GM23248 (cell line): ENCODE data around the gene HAND2. TPM values are rescaled to one million over a fixed set of nuclear protein-coding genes. Genes with fewer than 3 reads are reported as not detected.

Source experiments
- DNase-seq: peaks from one replicate; pipeline ENCODE4 v3.0.0-alpha.2; 2015
- H2AFZ ChIP-seq: fragments of 200-600 bp; sonication (generic); 2 replicates; pipeline ENCODE4 v1.6.1; 2016; ENCODE audit warnings: antibody characterized with exemption
- H3F3A ChIP-seq: fragments of 200-600 bp; sonication (generic); 2 replicates; pipeline ENCODE4 v1.6.1; 2016; ENCODE audit warnings: mild to moderate bottlenecking, antibody characterized with exemption, mixed run types; ENCODE audit not compliant: insufficient read depth
- H3K27ac ChIP-seq: fragments of 200-600 bp; sonication (generic); 2 replicates; pipeline ENCODE4 v1.5.1; 2016; ENCODE audit warnings: mild to moderate bottlenecking
- H3K27me3 ChIP-seq: fragments of 200-600 bp; sonication (generic); replicated peaks from 2 replicates; pipeline ENCODE4 v1.6.1; 2016; ENCODE audit warnings: mild to moderate bottlenecking; ENCODE audit not compliant: insufficient read depth
- H3K36me3 ChIP-seq: fragments of 200-600 bp; sonication (generic); 2 replicates; pipeline ENCODE4 v1.6.1; 2016; ENCODE audit warnings: low read depth, mild to moderate bottlenecking
- H3K4me1 ChIP-seq: fragments of 200-600 bp; sonication (generic); 2 replicates; pipeline ENCODE4 v1.6.1; 2016; ENCODE audit warnings: mild to moderate bottlenecking; ENCODE audit not compliant: insufficient read depth
- H3K4me2 ChIP-seq: fragments of 200-600 bp; sonication (generic); one replicate; pipeline ENCODE4 v1.6.1; 2016; ENCODE audit warnings: mild to moderate bottlenecking; ENCODE audit not compliant: unreplicated experiment
- H3K4me3 ChIP-seq: fragments of 200-600 bp; sonication (generic); 2 replicates; pipeline ENCODE4 v1.5.1; 2016; ENCODE audit warnings: mild to moderate bottlenecking
- H3K79me2 ChIP-seq: fragments of 200-600 bp; sonication (generic); 2 replicates; pipeline ENCODE4 v1.6.1; 2016; ENCODE audit warnings: mild to moderate bottlenecking; ENCODE audit not compliant: insufficient read depth
- H3K9ac ChIP-seq: fragments of 200-600 bp; sonication (generic); 2 replicates; pipeline ENCODE4 v1.6.1; 2016; ENCODE audit warnings: mild to moderate bottlenecking
- H3K9me2 ChIP-seq: fragments of 200-600 bp; sonication (generic); 2 replicates; pipeline ENCODE4 v1.6.1; 2016; ENCODE audit warnings: mixed run types, mild to moderate bottlenecking, moderate library complexity; ENCODE audit not compliant: insufficient read depth
- H3K9me3 ChIP-seq: fragments of 200-600 bp; sonication (generic); one replicate; pipeline ENCODE4 v1.6.1; 2017; ENCODE audit warnings: low read depth
- H4K20me1 ChIP-seq: fragments of 200-600 bp; sonication (generic); 2 replicates; pipeline ENCODE4 v1.6.0; 2016; ENCODE audit not compliant: insufficient read depth
- EZH2 ChIP-seq: fragments of 200-600 bp; sonication (generic); IDR thresholded peaks from 2 replicates; pipeline ENCODE4 v1.6.1; 2018; ENCODE audit warnings: antibody characterized with exemption, mild to moderate bottlenecking; ENCODE audit not compliant: insufficient read depth, poor library complexity, severe bottlenecking
- EZH2phosphoT487 ChIP-seq: fragments of 200-600 bp; sonication (generic); IDR thresholded peaks from 2 replicates; pipeline ENCODE4 v1.6.1; 2018; ENCODE audit warnings: antibody characterized with exemption, moderate library complexity, mild to moderate bottlenecking, low read depth; ENCODE audit not compliant: insufficient read depth
- WGBS, 2 experiments: methylation state at CpG; one replicate each; pipeline ENCODE4 v1.1.6; 2015 to 2017; ENCODE audit warnings: low lambda C conversion rate in 2 of 2, low coverage in 1 of 2; ENCODE audit errors: missing lambda C conversion rate in 2 of 2; 5-methylcytosine and 5-hydroxymethylcytosine counted together
- in situ Hi-C: fragments of 300-500 bp; cut with MboI; formaldehyde crosslinking; loops from 2 replicates; pipeline ENCODE4 v1.15.0; 2020
- polyA plus RNA-seq: library from polyadenylated mRNA; unstranded; fragments of >200 nt; fragmentation: Nextera tagmentation; extraction: Ambion mirVana; gene quantifications from 2 replicates; pipeline ENCODE4 v1.2.1, GENCODE V29; 2016
- total RNA-seq: library from RNA; depleted of rRNA; stranded (reverse); fragments of >200 nt; shearing (Covaris generic); gene quantifications from 2 replicates; pipeline ENCODE4 v1.2.3, GENCODE V29; 2014

HAND2 gene
- total and polyA plus RNA-seq, 2 experiments from 2014 or later: 11.2 to 19.3 TPM

DNA sequence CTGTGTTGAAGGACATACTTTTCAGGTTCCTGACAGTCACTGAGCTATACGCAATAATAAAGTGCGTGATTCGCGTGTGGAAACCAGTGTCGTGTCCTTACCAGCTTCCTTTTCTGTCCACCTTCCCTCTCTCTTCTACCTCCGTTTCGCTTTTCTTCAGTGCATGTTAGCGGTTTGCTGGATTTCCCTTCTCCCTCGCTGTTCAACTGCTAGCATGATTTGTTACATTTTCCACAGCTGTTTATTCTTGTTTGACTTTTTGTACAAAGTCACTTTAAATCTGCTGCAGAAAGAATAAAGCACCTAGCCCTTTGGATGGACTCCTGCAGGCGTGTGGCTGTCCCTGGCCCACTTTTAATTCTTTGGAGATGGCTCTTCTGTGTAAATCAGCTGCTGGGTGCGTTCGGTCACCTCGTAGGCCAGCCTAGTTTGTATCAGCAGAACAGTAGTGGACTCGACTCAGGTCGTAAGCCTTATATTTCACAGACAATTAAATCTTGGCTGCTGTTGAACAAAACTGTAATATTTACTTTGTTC is 8.9 kb upstream of the HAND2 start:
- 12% methylated on average over 15 of the region's 15 CpGs for WGBS, 2 experiments
- peaks cover 19% of the 10 kb centered on the region for H3K4me1 ChIP-seq
- H3K27me3 ChIP-seq: no peaks in the 10 kb centered on the region
- no peaks in the 10 kb centered on the region for H3K9me3 ChIP-seq
- no peak for TF ChIP-seq EZH2phosphoT487
- no peak for TF ChIP-seq EZH2
- no peaks in the 10 kb centered on the region for H3K9me2 ChIP-seq
- peak overlapping the region; percentile 72 for H3K4me3 ChIP-seq
- H2AFZ ChIP-seq: peak overlapping the region; percentile 94
- peaks cover 47% of the 10 kb centered on the region for H3K79me2 ChIP-seq
- no peaks in the 10 kb centered on the region for H3F3A ChIP-seq
- H3K9ac ChIP-seq: peak overlapping the region; percentile 78
- in situ Hi-C loops: no loop called here
- H4K20me1 ChIP-seq: no peaks in the 10 kb centered on the region
- peak overlapping the region; percentile 97 for H3K4me2 ChIP-seq
- peak overlapping the region; percentile 4 for H3K27ac ChIP-seq
- no peaks in the 10 kb centered on the region for H3K36me3 ChIP-seq
- DNase-seq: peak; percentile 50

DNA sequence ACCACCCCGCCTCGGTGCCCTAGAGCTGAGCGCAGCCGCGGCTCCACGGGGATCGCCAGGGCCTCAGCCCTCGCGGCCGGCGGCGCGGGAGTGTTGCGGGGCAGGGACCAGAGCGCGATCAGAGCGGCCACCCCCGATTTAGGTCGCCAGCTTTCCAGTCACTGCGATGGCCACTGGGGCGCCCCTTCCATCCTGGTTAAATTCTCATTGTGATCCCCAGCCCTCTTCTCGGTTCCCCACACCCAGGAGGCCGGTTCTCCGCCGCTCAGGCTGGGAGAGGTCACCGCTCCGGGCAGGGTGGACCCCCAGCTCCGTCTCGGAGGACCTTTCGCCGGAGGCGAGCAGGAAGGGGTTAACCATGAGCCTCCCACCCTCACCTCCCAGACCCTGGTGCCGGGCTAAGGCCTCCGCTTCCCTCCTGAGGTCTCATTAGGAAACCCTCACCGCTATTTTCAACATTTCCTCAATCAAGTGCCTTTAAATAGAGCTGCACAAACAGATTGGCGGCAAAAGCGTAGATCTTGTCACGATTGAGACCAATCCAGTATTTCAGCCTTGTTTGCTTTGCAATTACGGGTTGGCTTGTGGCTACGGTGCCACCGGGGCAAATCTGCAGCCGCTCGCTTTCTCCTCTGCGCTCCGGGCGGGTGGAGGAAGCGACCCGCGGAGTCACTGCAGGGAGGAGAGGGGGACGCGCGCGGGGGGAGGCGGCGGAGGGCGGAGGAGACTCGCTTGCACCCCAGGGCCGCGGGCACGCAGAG is 8.3 kb upstream of the HAND2 start:
- Histone ChIP-seq H3F3A (no peaks in the 10 kb centered on the region), H3K79me2 (peaks cover 54% of the 10 kb centered on the region), H3K36me3 (no peaks in the 10 kb centered on the region), H3K9ac (peak overlapping the region; percentile 78), H2AFZ (peak overlapping the region; percentile 94), H4K20me1 (no peaks in the 10 kb centered on the region), H3K27ac (peak overlapping the region; percentile 4), H3K9me2 (no peaks in the 10 kb centered on the region), H3K4me2 (peak overlapping the region; percentile 97), H3K27me3 (no peaks in the 10 kb centered on the region), H3K4me3 (peak overlapping the region; percentile 72), H3K4me1 (peaks cover 19% of the 10 kb centered on the region), H3K9me3 (no peaks in the 10 kb centered on the region)
- peak; percentile 70 for DNase-seq
- in situ Hi-C loops: no loop called here
- WGBS, 2 experiments: 3% methylated on average over 42 to 52 of the region's 60 CpGs
- no peak for TF ChIP-seq EZH2phosphoT487
- TF ChIP-seq EZH2: no peak

DNA sequence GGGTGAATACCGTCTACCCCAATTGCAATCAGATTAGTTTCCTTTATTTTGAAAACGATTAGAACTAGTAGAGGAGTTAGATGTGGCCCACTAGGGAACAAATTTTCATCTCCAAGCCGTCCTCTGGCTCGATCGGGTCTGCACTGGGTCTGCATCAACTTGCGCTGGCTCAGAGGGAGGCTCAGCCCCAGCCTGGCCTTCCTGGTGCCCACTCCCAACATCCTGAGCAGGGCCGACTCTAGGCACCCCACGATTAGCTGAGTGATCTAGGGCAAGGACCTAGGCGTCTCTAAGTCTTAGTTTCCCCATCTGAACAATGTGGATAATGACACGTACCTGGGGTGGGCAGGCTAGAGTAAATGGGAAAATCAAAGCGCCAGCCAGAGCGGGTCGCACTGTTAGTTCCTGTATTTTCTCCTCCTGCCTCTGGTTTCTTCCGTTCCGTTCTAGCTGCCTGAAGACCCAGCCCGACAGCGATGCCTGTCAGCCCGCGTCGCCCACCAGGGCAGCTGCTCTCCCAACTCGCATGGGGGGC is 7.7 kb upstream of the HAND2 start:
- Histone ChIP-seq H2AFZ (peak overlapping the region; percentile 94), H3K27ac (no peak overlapping the region), H3K9ac (peak overlapping the region; percentile 78), H3K9me3 (no peaks in the 10 kb centered on the region), H3K4me2 (peak overlapping the region; percentile 97), H3F3A (no peaks in the 10 kb centered on the region), H3K27me3 (no peaks in the 10 kb centered on the region), H3K4me1 (peaks cover 19% of the 10 kb centered on the region), H3K79me2 (peaks cover 60% of the 10 kb centered on the region), H3K9me2 (no peaks in the 10 kb centered on the region), H3K36me3 (no peaks in the 10 kb centered on the region), H4K20me1 (no peaks in the 10 kb centered on the region), H3K4me3 (peak overlapping the region; percentile 72)
- TF ChIP-seq EZH2phosphoT487 (no peak), EZH2 (no peak)
- 16 to 19% methylated on average over 18 to 21 of the region's 21 CpGs for WGBS, 2 experiments
- in situ Hi-C loops: no loop called here
- peak; percentile 55 for DNase-seq

DNA sequence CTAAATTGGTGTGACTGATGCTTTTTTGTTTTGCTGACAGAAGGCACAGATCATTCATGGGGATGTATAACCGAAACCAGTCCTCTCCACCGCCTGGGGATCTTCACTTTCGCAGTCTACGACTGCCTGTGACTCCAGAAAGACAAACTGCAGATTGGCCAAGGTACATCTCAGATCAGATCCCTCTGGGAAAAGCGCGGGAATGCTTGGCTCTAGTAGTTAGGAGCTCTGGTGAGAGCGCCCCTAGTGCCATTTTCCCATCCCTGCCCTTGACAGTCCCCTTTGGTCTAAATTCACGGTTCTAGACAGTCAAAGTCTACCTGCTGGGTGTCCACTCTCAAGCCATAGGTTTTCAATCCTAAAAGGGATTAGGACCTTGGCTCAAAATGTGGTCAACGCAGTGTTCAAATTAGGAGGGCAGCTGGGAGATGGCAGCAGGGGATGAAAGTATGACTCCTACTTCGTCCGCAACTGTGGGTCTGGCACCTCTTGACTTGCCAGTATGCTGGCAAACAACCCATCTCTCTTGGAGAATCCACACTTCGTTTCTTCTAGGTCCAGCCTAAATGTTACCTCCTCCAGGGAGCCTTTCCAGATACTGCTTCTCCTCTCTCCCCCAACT is 6.9 kb upstream of the HAND2 start:
- peak; percentile 63 for DNase-seq
- H3K79me2 ChIP-seq: peaks cover 68% of the 10 kb centered on the region
- peak overlapping the region; percentile 94 for H2AFZ ChIP-seq
- no peaks in the 10 kb centered on the region for H3F3A ChIP-seq
- no peaks in the 10 kb centered on the region for H3K9me2 ChIP-seq
- no peaks in the 10 kb centered on the region for H3K27me3 ChIP-seq
- 0 out of 2 replicates have a peak overlapping the region, but pooled peaks have one; percentile 72 for H3K4me3 ChIP-seq
- H3K4me2 ChIP-seq: peak overlapping the region; percentile 97
- H3K36me3 ChIP-seq: no peaks in the 10 kb centered on the region
- TF ChIP-seq EZH2phosphoT487 (no peak), EZH2 (no peak)
- no peaks in the 10 kb centered on the region for H4K20me1 ChIP-seq
- no peak overlapping the region for H3K27ac ChIP-seq
- H3K9me3 ChIP-seq: no peaks in the 10 kb centered on the region
- H3K4me1 ChIP-seq: peaks cover 23% of the 10 kb centered on the region
- in situ Hi-C loops: no loop called here
- WGBS, 2 experiments: 48 to 52% methylated on average over 12 of the region's 12 CpGs
- H3K9ac ChIP-seq: peak overlapping the region; percentile 78; the same call in 1 of the 2 replicates
